MM.1S (cell line): ENCODE measurements around the gene LYRM9.

Source experiments
- DNase-seq: peaks from one replicate; pipeline ENCODE4 v3.0.0-alpha.2; 2015
- H2AFZ ChIP-seq: fragments of 300-600 bp; sonication (generic); 2 replicates; pipeline ENCODE4 v1.6.0; 2016; ENCODE audit warnings: antibody characterized with exemption, low read length
- H3F3A ChIP-seq: fragments of 300-600 bp; sonication (generic); 2 replicates; pipeline ENCODE4 v1.6.1; 2016; ENCODE audit warnings: mild to moderate bottlenecking, antibody characterized with exemption, low read length, moderate library complexity, mixed read lengths; ENCODE audit not compliant: insufficient read depth
- H3K27ac ChIP-seq: fragments of 300-600 bp; sonication (generic); 2 replicates; pipeline ENCODE4 v1.5.1; 2016; ENCODE audit warnings: mild to moderate bottlenecking, low read length
- H3K27me3 ChIP-seq: fragments of 300-600 bp; sonication (generic); replicated peaks from 2 replicates; pipeline ENCODE4 v1.6.0; 2016; ENCODE audit warnings: low read length; ENCODE audit not compliant: insufficient read depth
- H3K36me3 ChIP-seq: fragments of 300-600 bp; sonication (generic); replicated peaks from 2 replicates; pipeline ENCODE4 v1.6.1; 2016; ENCODE audit warnings: mild to moderate bottlenecking, low read length, mixed read lengths; ENCODE audit not compliant: insufficient read depth
- H3K4me1 ChIP-seq: fragments of 300-600 bp; sonication (generic); 2 replicates; pipeline ENCODE4 v1.6.1; 2016; ENCODE audit warnings: low read length, mixed read lengths
- H3K4me2 ChIP-seq: fragments of 300-600 bp; sonication (generic); 2 replicates; pipeline ENCODE4 v1.6.0; 2016; ENCODE audit warnings: low read depth, low read length
- H3K4me3 ChIP-seq: fragments of 300-600 bp; sonication (generic); 2 replicates; pipeline ENCODE4 v1.5.1; 2016; ENCODE audit warnings: low read length, mixed read lengths
- H3K79me2 ChIP-seq: fragments of 300-600 bp; sonication (generic); 2 replicates; pipeline ENCODE4 v1.6.1; 2016; ENCODE audit warnings: mixed run types, low read length, mixed read lengths
- H3K9ac ChIP-seq: fragments of 300-600 bp; sonication (generic); 2 replicates; pipeline ENCODE4 v1.6.1; 2016; ENCODE audit warnings: low read length, mixed read lengths
- H3K9me2 ChIP-seq: fragments of 300-600 bp; sonication (generic); replicated peaks from 2 replicates; pipeline ENCODE4 v1.6.1; 2016; ENCODE audit warnings: mild to moderate bottlenecking, low read length, mixed read lengths; ENCODE audit not compliant: insufficient read depth
- H3K9me3 ChIP-seq: fragments of 300-600 bp; sonication (generic); replicated peaks from 2 replicates; pipeline ENCODE4 v1.6.1; 2016; ENCODE audit warnings: mild to moderate bottlenecking, low read length, mixed read lengths; ENCODE audit not compliant: insufficient read depth
- H4K20me1 ChIP-seq: fragments of 300-600 bp; sonication (generic); 2 replicates; pipeline ENCODE4 v1.6.1; 2016; ENCODE audit warnings: mild to moderate bottlenecking, low read length, moderate library complexity, mixed read lengths; ENCODE audit not compliant: insufficient read depth
- EZH2 ChIP-seq: fragments of 300-600 bp; sonication (generic); optimal IDR thresholded peaks from 2 replicates; pipeline ENCODE3; 2017; ENCODE audit warnings: low read depth, mild to moderate bottlenecking, antibody characterized with exemption, low read length, mixed read lengths
- EZH2phosphoT487 ChIP-seq: fragments of 300-600 bp; sonication (generic); IDR thresholded peaks from 2 replicates; pipeline ENCODE4 v1.6.1; 2018; ENCODE audit warnings: antibody characterized with exemption, low read length
- TF ChIP-seq, protein P1 (sequence below): fragments of 300-600 bp; sonication (generic); IDR thresholded peaks from 2 replicates; pipeline ENCODE4 v1.5.1; 2016; ENCODE audit warnings: antibody characterized with exemption, low read length, mixed read lengths

LYRM9 gene

DNA sequence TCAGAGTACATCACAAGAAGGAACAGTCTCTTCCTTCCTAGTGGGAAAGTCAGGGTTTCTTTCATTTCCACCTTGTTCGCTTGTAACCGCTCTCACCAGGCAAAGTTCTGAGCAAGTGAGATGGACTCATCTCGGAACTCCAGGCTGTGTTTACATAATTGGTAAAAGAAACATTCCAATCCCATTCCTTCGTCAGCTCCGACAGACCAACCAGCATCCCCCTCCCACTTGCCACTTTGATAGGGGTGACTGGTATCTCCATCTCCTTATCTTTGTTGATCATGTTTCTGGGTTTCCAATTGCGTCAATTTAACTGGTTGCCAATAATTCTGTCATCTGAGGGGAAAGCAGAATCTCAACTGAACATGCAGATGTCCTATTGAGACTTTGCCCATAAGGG lies 36.8 kb upstream of the LYRM9 start:
- no peak for DNase-seq
- Histone ChIP-seq H3K27ac (no peak overlapping the region), H3K9me3 (no peaks in the 10 kb centered on the region), H2AFZ (no peak overlapping the region), H3K9me2 (no peaks in the 10 kb centered on the region), H4K20me1 (no peaks in the 10 kb centered on the region), H3K79me2 (no peaks in the 10 kb centered on the region), H3K4me1 (no peaks in the 10 kb centered on the region), H3K4me2 (no peak overlapping the region), H3K27me3 (no peaks in the 10 kb centered on the region), H3K36me3 (no peaks in the 10 kb centered on the region), H3F3A (no peaks in the 10 kb centered on the region), H3K9ac (no peak overlapping the region), H3K4me3 (no peak overlapping the region)
- no peak for TF ChIP-seq EZH2phosphoT487

- Histone ChIP-seq H3K9ac (no peak overlapping the region), H4K20me1 (no peaks in the 10 kb centered on the region), H3K4me3 (no peak overlapping the region), H3K4me2 (no peak overlapping the region), H3K4me1 (no peaks in the 10 kb centered on the region), H3K36me3 (no peaks in the 10 kb centered on the region), H3K27me3 (no peaks in the 10 kb centered on the region), H3K79me2 (no peaks in the 10 kb centered on the region), H3K9me3 (no peaks in the 10 kb centered on the region), H3F3A (no peaks in the 10 kb centered on the region), H3K27ac (no peak overlapping the region), H3K9me2 (no peaks in the 10 kb centered on the region), H2AFZ (no peak overlapping the region)
- DNase-seq = no peak
- TF ChIP-seq, protein P1, sequence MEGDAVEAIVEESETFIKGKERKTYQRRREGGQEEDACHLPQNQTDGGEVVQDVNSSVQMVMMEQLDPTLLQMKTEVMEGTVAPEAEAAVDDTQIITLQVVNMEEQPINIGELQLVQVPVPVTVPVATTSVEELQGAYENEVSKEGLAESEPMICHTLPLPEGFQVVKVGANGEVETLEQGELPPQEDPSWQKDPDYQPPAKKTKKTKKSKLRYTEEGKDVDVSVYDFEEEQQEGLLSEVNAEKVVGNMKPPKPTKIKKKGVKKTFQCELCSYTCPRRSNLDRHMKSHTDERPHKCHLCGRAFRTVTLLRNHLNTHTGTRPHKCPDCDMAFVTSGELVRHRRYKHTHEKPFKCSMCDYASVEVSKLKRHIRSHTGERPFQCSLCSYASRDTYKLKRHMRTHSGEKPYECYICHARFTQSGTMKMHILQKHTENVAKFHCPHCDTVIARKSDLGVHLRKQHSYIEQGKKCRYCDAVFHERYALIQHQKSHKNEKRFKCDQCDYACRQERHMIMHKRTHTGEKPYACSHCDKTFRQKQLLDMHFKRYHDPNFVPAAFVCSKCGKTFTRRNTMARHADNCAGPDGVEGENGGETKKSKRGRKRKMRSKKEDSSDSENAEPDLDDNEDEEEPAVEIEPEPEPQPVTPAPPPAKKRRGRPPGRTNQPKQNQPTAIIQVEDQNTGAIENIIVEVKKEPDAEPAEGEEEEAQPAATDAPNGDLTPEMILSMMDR = no peak
- TF ChIP-seq EZH2phosphoT487 (no peak), EZH2 (no peak)
Measured at GRCh38 chr17:27928587-27928986, 35.4 kb upstream of the LYRM9 start.

- no peaks in the 10 kb centered on the region for H3K79me2 ChIP-seq
- DNase-seq = no peak
- no peak overlapping the region for H3K27ac ChIP-seq
- H4K20me1 ChIP-seq = no peaks in the 10 kb centered on the region
- no peaks in the 10 kb centered on the region for H3K4me1 ChIP-seq
- H3K36me3 ChIP-seq = no peaks in the 10 kb centered on the region
- no peaks in the 10 kb centered on the region for H3F3A ChIP-seq
- H3K9me2 ChIP-seq = no peaks in the 10 kb centered on the region
- no peak overlapping the region for H2AFZ ChIP-seq
- TF ChIP-seq, protein P1 = no peak
- no peak for TF ChIP-seq EZH2phosphoT487
- TF ChIP-seq EZH2 = no peak
- H3K4me3 ChIP-seq = no peak overlapping the region
- no peak overlapping the region for H3K9ac ChIP-seq
- H3K4me2 ChIP-seq = no peak overlapping the region
- H3K9me3 ChIP-seq = no peaks in the 10 kb centered on the region
- no peaks in the 10 kb centered on the region for H3K27me3 ChIP-seq
Measured at GRCh38 chr17:27927781-27928180, 34.6 kb upstream of the LYRM9 start.

DNA sequence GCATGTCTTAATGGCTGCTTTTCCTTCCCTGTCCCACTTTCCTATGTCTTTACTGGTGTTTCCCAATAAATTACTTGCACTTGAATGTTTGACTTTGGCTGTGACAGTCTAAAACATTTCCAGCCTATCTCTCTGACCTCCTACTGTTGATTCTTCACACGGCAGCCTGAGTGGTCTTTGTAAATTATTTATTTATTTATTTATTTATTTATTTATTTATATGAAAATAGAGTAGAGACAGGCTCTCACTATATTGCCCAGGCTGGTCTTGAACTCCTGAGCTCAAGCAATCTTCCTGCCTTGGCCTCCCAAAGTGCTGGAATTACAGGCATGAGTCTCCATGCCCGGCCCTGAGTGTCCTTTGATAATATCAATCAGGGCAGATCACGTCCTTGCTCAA lies 28.4 kb upstream of the LYRM9 start:
- Histone ChIP-seq H4K20me1 (no peaks in the 10 kb centered on the region), H2AFZ (no peak overlapping the region), H3K9me2 (no peaks in the 10 kb centered on the region), H3K36me3 (no peaks in the 10 kb centered on the region), H3K4me2 (no peak overlapping the region), H3K9ac (no peak overlapping the region), H3K27ac (no peak overlapping the region), H3K79me2 (no peaks in the 10 kb centered on the region), H3F3A (no peaks in the 10 kb centered on the region), H3K4me1 (no peaks in the 10 kb centered on the region), H3K27me3 (no peaks in the 10 kb centered on the region), H3K9me3 (no peaks in the 10 kb centered on the region), H3K4me3 (no peak overlapping the region)
- DNase-seq = no peak
- TF ChIP-seq, protein P1 = no peak
- TF ChIP-seq EZH2 (no peak), EZH2phosphoT487 (no peak)
